ENCODE results near the gene EPHA3.

EPHA3 gene

GRCh38 chr3:89280822-89281365 lies 173.5 kb downstream of the EPHA3 start:
- DNase-seq (ENCODE audit: insufficient read length, low spot score): no peak
- FAIRE-seq: no peak
- no peak for TF ChIP-seq POLR2A (IDR thresholded peaks at IDR 0.05; ENCODE audit: low read depth, low read length)
- TF ChIP-seq POU2F2 (IDR thresholded peaks at IDR 0.05; ENCODE audit: low read depth, low read length): no peak
- no peak for TF ChIP-seq POLR2AphosphoS5 (IDR thresholded peaks at IDR 0.05; ENCODE audit: low read depth, low read length)
- TF ChIP-seq TAF1 (IDR thresholded peaks at IDR 0.05; ENCODE audit: low read depth, low read length): no peak
- no peak for TF ChIP-seq SPI1 (IDR thresholded peaks at IDR 0.05; ENCODE audit: low read depth, low read length)
- TF ChIP-seq PAX5 (IDR thresholded peaks at IDR 0.05; ENCODE audit: insufficient read depth, low read length, severe bottlenecking): no peak

- DNase-seq (ENCODE audit: insufficient read length, low spot score) (no peak), FAIRE-seq (no peak)
- TF ChIP-seq PAX5 (IDR thresholded peaks at IDR 0.05; ENCODE audit: insufficient read depth, low read length, severe bottlenecking) (no peak), SPI1 (IDR thresholded peaks at IDR 0.05; ENCODE audit: low read depth, low read length) (no peak), TAF1 (IDR thresholded peaks at IDR 0.05; ENCODE audit: low read depth, low read length) (no peak)
Measured at GRCh38 chr3:89287902-89288508, 180.6 kb downstream of the EPHA3 start.

GRCh38 chr3:89289574-89290190 lies 182.3 kb downstream of the EPHA3 start:
- FAIRE-seq (no peak), DNase-seq (ENCODE audit: insufficient read length, low spot score) (no peak)
- no peak for TF ChIP-seq SPI1 (IDR thresholded peaks at IDR 0.05; ENCODE audit: low read depth, low read length)
- no peak for TF ChIP-seq PAX5 (IDR thresholded peaks at IDR 0.05; ENCODE audit: insufficient read depth, low read length, severe bottlenecking)
- TF ChIP-seq POLR2A (IDR thresholded peaks at IDR 0.05; ENCODE audit: low read depth, low read length): no peak
- TF ChIP-seq POLR2AphosphoS5 (IDR thresholded peaks at IDR 0.05; ENCODE audit: low read depth, low read length): no peak
- TF ChIP-seq TAF1 (IDR thresholded peaks at IDR 0.05; ENCODE audit: low read depth, low read length): no peak
- no peak for TF ChIP-seq POU2F2 (IDR thresholded peaks at IDR 0.05; ENCODE audit: low read depth, low read length)

- DNase-seq (ENCODE audit: insufficient read length, low spot score): no peak
- FAIRE-seq: no peak
- TF ChIP-seq POLR2A (IDR thresholded peaks at IDR 0.05; ENCODE audit: low read depth, low read length): no peak
- no peak for TF ChIP-seq POU2F2 (IDR thresholded peaks at IDR 0.05; ENCODE audit: low read depth, low read length)
- TF ChIP-seq PAX5 (IDR thresholded peaks at IDR 0.05; ENCODE audit: insufficient read depth, low read length, severe bottlenecking): no peak
- no peak for TF ChIP-seq SPI1 (IDR thresholded peaks at IDR 0.05; ENCODE audit: low read depth, low read length)
Measured at GRCh38 chr3:89297199-89297598, 189.8 kb downstream of the EPHA3 start.

GRCh38 chr3:89300526-89300925 lies 193.1 kb downstream of the EPHA3 start:
- DNase-seq (ENCODE audit: insufficient read length, low spot score): no peak
- TF ChIP-seq TAF1 (IDR thresholded peaks at IDR 0.05; ENCODE audit: low read depth, low read length): no peak
- TF ChIP-seq POLR2A (IDR thresholded peaks at IDR 0.05; ENCODE audit: low read depth, low read length): no peak
- no peak for TF ChIP-seq POLR2AphosphoS5 (IDR thresholded peaks at IDR 0.05; ENCODE audit: low read depth, low read length)
- TF ChIP-seq POU2F2 (IDR thresholded peaks at IDR 0.05; ENCODE audit: low read depth, low read length): no peak
- TF ChIP-seq SPI1 (IDR thresholded peaks at IDR 0.05; ENCODE audit: low read depth, low read length): no peak
- no peak for TF ChIP-seq PAX5 (IDR thresholded peaks at IDR 0.05; ENCODE audit: insufficient read depth, low read length, severe bottlenecking)
- no peak for FAIRE-seq

- TF ChIP-seq POU2F2 (IDR thresholded peaks at IDR 0.05; ENCODE audit: low read depth, low read length) (no peak), TAF1 (IDR thresholded peaks at IDR 0.05; ENCODE audit: low read depth, low read length) (no peak), POLR2A (IDR thresholded peaks at IDR 0.05; ENCODE audit: low read depth, low read length) (no peak), SPI1 (IDR thresholded peaks at IDR 0.05; ENCODE audit: low read depth, low read length) (no peak), POLR2AphosphoS5 (IDR thresholded peaks at IDR 0.05; ENCODE audit: low read depth, low read length) (no peak), PAX5 (IDR thresholded peaks at IDR 0.05; ENCODE audit: insufficient read depth, low read length, severe bottlenecking) (no peak)
- FAIRE-seq: no peak
- no peak for DNase-seq (ENCODE audit: insufficient read length, low spot score)
Measured at GRCh38 chr3:89300981-89301380, 193.6 kb downstream of the EPHA3 start.

GRCh38 chr3:89303701-89304100 lies 196.3 kb downstream of the EPHA3 start:
- TF ChIP-seq POLR2A (IDR thresholded peaks at IDR 0.05; ENCODE audit: low read depth, low read length) (no peak), SPI1 (IDR thresholded peaks at IDR 0.05; ENCODE audit: low read depth, low read length) (no peak), POU2F2 (IDR thresholded peaks at IDR 0.05; ENCODE audit: low read depth, low read length) (no peak), TAF1 (IDR thresholded peaks at IDR 0.05; ENCODE audit: low read depth, low read length) (no peak), PAX5 (IDR thresholded peaks at IDR 0.05; ENCODE audit: insufficient read depth, low read length, severe bottlenecking) (no peak), POLR2AphosphoS5 (IDR thresholded peaks at IDR 0.05; ENCODE audit: low read depth, low read length) (no peak)
- FAIRE-seq (no peak), DNase-seq (ENCODE audit: insufficient read length, low spot score) (no peak)

- no peak for FAIRE-seq
- TF ChIP-seq TAF1 (IDR thresholded peaks at IDR 0.05; ENCODE audit: low read depth, low read length): no peak
- TF ChIP-seq POU2F2 (IDR thresholded peaks at IDR 0.05; ENCODE audit: low read depth, low read length): no peak
- TF ChIP-seq POLR2A (IDR thresholded peaks at IDR 0.05; ENCODE audit: low read depth, low read length): no peak
- no peak for TF ChIP-seq SPI1 (IDR thresholded peaks at IDR 0.05; ENCODE audit: low read depth, low read length)
- TF ChIP-seq PAX5 (IDR thresholded peaks at IDR 0.05; ENCODE audit: insufficient read depth, low read length, severe bottlenecking): no peak
- no peak for TF ChIP-seq POLR2AphosphoS5 (IDR thresholded peaks at IDR 0.05; ENCODE audit: low read depth, low read length)
- DNase-seq (ENCODE audit: insufficient read length, low spot score): no peak
Measured at GRCh38 chr3:89306540-89306939, 199.1 kb downstream of the EPHA3 start.

GRCh38 chr3:89311581-89311980 lies 204.2 kb downstream of the EPHA3 start:
- DNase-seq (ENCODE audit: insufficient read length, low spot score): no peak
- no peak for TF ChIP-seq PAX5 (IDR thresholded peaks at IDR 0.05; ENCODE audit: insufficient read depth, low read length, severe bottlenecking)
- no peak for TF ChIP-seq POLR2AphosphoS5 (IDR thresholded peaks at IDR 0.05; ENCODE audit: low read depth, low read length)
- no peak for TF ChIP-seq POLR2A (IDR thresholded peaks at IDR 0.05; ENCODE audit: low read depth, low read length)
- TF ChIP-seq POU2F2 (IDR thresholded peaks at IDR 0.05; ENCODE audit: low read depth, low read length): no peak
- no peak for TF ChIP-seq TAF1 (IDR thresholded peaks at IDR 0.05; ENCODE audit: low read depth, low read length)
- TF ChIP-seq SPI1 (IDR thresholded peaks at IDR 0.05; ENCODE audit: low read depth, low read length): no peak
- FAIRE-seq: no peak
